GM12878 (cell line): Measurements from ENCODE around the gene CLVS2. TPM values are rescaled to one million over a fixed set of nuclear protein-coding genes. Genes with fewer than 3 reads are reported as not detected.

Experiments used
- ATAC-seq: fragments of 200-7000 bp; cut with Tn5 transposase; 3 replicates; pipeline ENCODE4 v1.9.1; 2020; ENCODE audit warnings: mild to moderate bottlenecking, moderate library complexity
- BruUV-seq: library from RNA; stranded (reverse); fragments of 400-500 nt; replicated peaks from 2 replicates; lab custom pipeline; 2021; lab: Mats Ljungman, UMichigan
- CTCF ChIA-PET: fragments of 300-600 bp; sonication (Branson Sonifier 250); formaldehyde crosslinking; extraction: SDS; loops from one replicate; lab custom pipeline; 2021; ENCODE audit warnings: inconsistent platforms; lab: Yijun Ruan, JAX
- POLR2A ChIA-PET: fragments of 350-600 bp; formaldehyde crosslinking; extraction: SDS; loops from one replicate; lab custom pipeline; 2021; ENCODE audit warnings: inconsistent platforms; lab: Charles Lee
- RAD21 ChIA-PET: fragments of 300-600 bp; sonication (Branson Sonifier 250); formaldehyde crosslinking; loops from one replicate; lab custom pipeline; 2023; ENCODE audit warnings: antibody characterized with exemption; ENCODE audit not compliant: unreplicated experiment; lab: Charles Lee
- SMC1A ChIA-PET: fragments of 300-600 bp; sonication (Branson Sonifier 250); formaldehyde crosslinking; loops from one replicate; lab custom pipeline; 2023; ENCODE audit not compliant: unreplicated experiment, uncharacterized antibody; lab: Charles Lee
- DNase-seq: peaks from one replicate; pipeline ENCODE4 v3.0.0-alpha.2; 2011; ENCODE audit warnings: low read depth, low spot score
- FAIRE-seq: peaks from 3 replicates; lab custom pipeline; 2011; peaks lifted over from hg19 to GRCh38; lab: Jason Lieb, UNC
- H2AFZ ChIP-seq: 2 replicates; pipeline ENCODE4 v1.6.0; 2011; ENCODE audit warnings: low read depth, low read length, control low read depth; ENCODE audit not compliant: control insufficient read depth
- H3K27ac ChIP-seq: 2 replicates; pipeline ENCODE4 v1.5.1; 2011; ENCODE audit warnings: control low read depth; ENCODE audit not compliant: control insufficient read depth, insufficient read depth
- H3K27me3 ChIP-seq, 2 experiments: replicated peaks in 1 of 2; 2 replicates each; pipeline versions ENCODE4 v1.6.0 to v1.6.1; 2011; ENCODE audit warnings: low read length in 1 of 2; ENCODE audit not compliant: control insufficient read depth in 2 of 2, insufficient read depth in 2 of 2
- H3K36me3 ChIP-seq, 2 experiments: 2 replicates each; pipeline ENCODE4 v1.5.1; 2011; ENCODE audit warnings: low read length in 1 of 2; ENCODE audit not compliant: control insufficient read depth in 2 of 2, insufficient read depth in 2 of 2
- H3K4me1 ChIP-seq: 2 replicates; pipeline ENCODE4 v1.6.1; 2011; ENCODE audit warnings: mild to moderate bottlenecking, low read length, moderate library complexity, mixed read lengths; ENCODE audit not compliant: control insufficient read depth, insufficient read depth
- H3K4me2 ChIP-seq: 2 replicates; pipeline ENCODE4 v1.6.0; 2011; ENCODE audit warnings: control low read depth; ENCODE audit not compliant: control insufficient read depth, insufficient read depth
- H3K4me3 ChIP-seq: fragments of 200-600 bp; sonication (generic); 2 replicates; pipeline ENCODE4 v1.5.1; 2016
- H3K79me2 ChIP-seq: 2 replicates; pipeline ENCODE4 v1.6.0; 2011; ENCODE audit warnings: low read length; ENCODE audit not compliant: control insufficient read depth, insufficient read depth
- H3K9ac ChIP-seq: 2 replicates; pipeline ENCODE4 v1.8.0; 2011; ENCODE audit warnings: low read length, control low read depth, mixed read lengths; ENCODE audit not compliant: control insufficient read depth, insufficient read depth
- H3K9me3 ChIP-seq: replicated peaks from 3 replicates; pipeline ENCODE4 v1.5.1; 2011; ENCODE audit warnings: mild to moderate bottlenecking, low read length; ENCODE audit not compliant: control insufficient read depth, insufficient read depth
- H4K20me1 ChIP-seq: 2 replicates; pipeline ENCODE4 v1.6.0; 2011; ENCODE audit not compliant: control insufficient read depth, insufficient read depth
- CHD2 ChIP-seq: IDR thresholded peaks from 2 replicates; pipeline ENCODE4 v1.6.1; 2011; ENCODE audit warnings: low read depth, low read length, improper control_type of control experiment, borderline replicate concordance
- E2F4 ChIP-seq: IDR thresholded peaks from 2 replicates; pipeline ENCODE4 v1.6.1; 2012; ENCODE audit warnings: low read depth, low read length, improper control_type of control experiment
- HSF1 ChIP-seq: fragments of 150-350 bp; IDR thresholded peaks from 2 replicates; pipeline ENCODE4 v1.6.1; 2014; ENCODE audit warnings: mild to moderate bottlenecking, low read depth, low read length
- MYB ChIP-seq: fragments of 150-350 bp; IDR thresholded peaks from 2 replicates; pipeline ENCODE4 v1.6.1; 2014; ENCODE audit warnings: mild to moderate bottlenecking, low read depth, low read length, borderline replicate concordance
- RAD21 ChIP-seq: IDR thresholded peaks from 2 replicates; pipeline ENCODE4 v1.6.1; 2011; ENCODE audit warnings: mild to moderate bottlenecking, low read depth, low read length, moderate library complexity; ENCODE audit not compliant: insufficient read depth
- ZNF384 ChIP-seq: IDR thresholded peaks from 2 replicates; pipeline ENCODE4 v1.6.1; 2012; ENCODE audit warnings: low read depth, mild to moderate bottlenecking, low read length, improper control_type of control experiment, borderline replicate concordance
- WGBS: methylation state at CpG from one replicate; pipeline ENCODE4 v1.1.6; 2016; ENCODE audit warnings: low lambda C conversion rate; ENCODE audit not compliant: insufficient replicate concordance, insufficient coverage; ENCODE audit errors: missing lambda C conversion rate; 5-methylcytosine and 5-hydroxymethylcytosine counted together
- in situ Hi-C: fragments of 300-500 bp; cut with MboI; formaldehyde crosslinking; loops from 9 replicates; pipeline ENCODE4 v1.14.3; 2018; ENCODE audit warnings: mixed read lengths
- intact Hi-C: fragments of 100-400 bp; cut with micrococcal nuclease; formaldehyde crosslinking; loops from one replicate; pipeline ENCODE4 v1.14.2; 2022; ENCODE audit not compliant: unreplicated experiment
- polyA plus RNA-seq, 11 experiments: library from polyadenylated mRNA; depleted of rRNA in 4 of 11; unstranded in 6 of 11; stranded (reverse) in 5 of 11; fragments of >200 nt; fragmentation: Nextera tagmentation in 4 of 11; fragmentation: Illumina TruSeq in 1 of 11; extraction: Ambion mirVana in 4 of 11; extraction: Trizol in 1 of 11; gene quantifications; 1 replicate in 1 of 11; 2 replicates in 10 of 11; pipeline versions ENCODE4 v1.2.1 to v1.2.3, GENCODE V29; 2011 to 2016; ENCODE audit warnings: inconsistent platforms in 2 of 11, missing spikeins in 2 of 11, low read depth in 1 of 11
- total RNA-seq, 4 experiments: library from RNA; depleted of rRNA in 3 of 4; stranded (reverse); fragments of >200 nt in 3 of 4; fragmentation: Illumina TruSeq in 1 of 4; extraction: Trizol in 1 of 4; gene quantifications; 2 replicates each; pipeline versions ENCODE4 v1.2.1 to v1.2.3, GENCODE V29; 2013 to 2021

CLVS2 gene
- total and polyA plus RNA-seq, 10 of the 15 experiments (the other 5 are each of a cell fraction or from before 2014, with no cell fraction given) = not detected

GRCh38 chr6:123028263-123028662 is 32.2 kb downstream of the CLVS2 start:
- Histone ChIP-seq H3K9ac (no peak overlapping the region), H3K27me3 (no peaks in the 10 kb centered on the region; a peak in 1 of 4 replicates), H3K36me3 (no peaks in the 10 kb centered on the region), H3K79me2 (no peaks in the 10 kb centered on the region), H2AFZ (no peak overlapping the region), H4K20me1 (no peaks in the 10 kb centered on the region), H3K4me2 (no peak overlapping the region), H3K9me3 (no peaks in the 10 kb centered on the region), H3K4me1 (no peaks in the 10 kb centered on the region), H3K27ac (no peak overlapping the region), H3K4me3 (no peak overlapping the region)
- WGBS = 3% methylated on average over 5 of the region's 5 CpGs
- ATAC-seq (no peak), FAIRE-seq (no peak), DNase-seq (no peak)
- TF ChIP-seq CHD2 (no peak), MYB (no peak), E2F4 (no peak)
- SMC1A ChIA-PET = no interaction called here
- POLR2A ChIA-PET = no interaction called here
- RAD21 ChIA-PET = interaction anchor here (0.7 kb wide), 1 partner anchor 156 kb away, joined by 3 read pairs; no protein-coding TSS in a partner anchor
- in situ Hi-C loops (no loop called here), intact Hi-C loops (no loop called here)
- CTCF ChIA-PET = no interaction called here
- no TSS peak for BruUV-seq

GRCh38 chr6:123030282-123030681 is 34.2 kb downstream of the CLVS2 start:
- H3K27ac ChIP-seq = no peak overlapping the region
- in situ Hi-C loops (no loop called here), intact Hi-C loops (no loop called here)
- H3K36me3 ChIP-seq = no peaks in the 10 kb centered on the region
- no peaks in the 10 kb centered on the region for H3K4me1 ChIP-seq
- H4K20me1 ChIP-seq = no peaks in the 10 kb centered on the region
- DNase-seq = no peak
- ChIA-PET POLR2A (no interaction called here), CTCF (no interaction called here), RAD21 (no interaction called here), SMC1A (no interaction called here)
- H2AFZ ChIP-seq = no peak overlapping the region
- H3K4me3 ChIP-seq = no peak overlapping the region
- no peaks in the 10 kb centered on the region for H3K9me3 ChIP-seq
- no peak for ATAC-seq
- H3K4me2 ChIP-seq = no peak overlapping the region
- BruUV-seq = no TSS peak
- no peaks in the 10 kb centered on the region for H3K79me2 ChIP-seq
- FAIRE-seq = no peak
- no peak for TF ChIP-seq RAD21
- no peak for TF ChIP-seq ZNF384
- no peak for TF ChIP-seq HSF1
- H3K27me3 ChIP-seq = no peaks in the 10 kb centered on the region; a peak in 1 of 4 replicates
- no peak overlapping the region for H3K9ac ChIP-seq
